WERI-Rb-1 (cell line): ENCODE results near the gene HDDC2.

Source experiments
- DNase-seq: peaks from one replicate; pipeline ENCODE4 v3.0.0-alpha.2; 2020
- H3K27ac ChIP-seq: fragments of 250-450 bp; sonication (Bioruptor Pico); 2 replicates; pipeline ENCODE4 v1.5.1; 2020; ENCODE audit warnings: mild to moderate bottlenecking, moderate library complexity
- H3K27me3 ChIP-seq: fragments of 250-450 bp; sonication (Bioruptor Pico); 2 replicates; pipeline ENCODE4 v1.5.1; 2021; ENCODE audit warnings: mild to moderate bottlenecking, low read depth, moderate library complexity; ENCODE audit not compliant: insufficient read depth, severe bottlenecking
- H3K36me3 ChIP-seq: fragments of 250-450 bp; sonication (Bioruptor Pico); 2 replicates; pipeline ENCODE4 v1.5.1; 2020; ENCODE audit warnings: mild to moderate bottlenecking, moderate library complexity
- H3K4me3 ChIP-seq: 2 replicates; pipeline ENCODE4 v1.5.1; 2011; ENCODE audit warnings: low read depth, mild to moderate bottlenecking, control low read depth, low read length
- H3K9me3 ChIP-seq: fragments of 250-450 bp; sonication (Bioruptor Pico); 2 replicates; pipeline ENCODE4 v1.5.1; 2021; ENCODE audit warnings: mild to moderate bottlenecking, moderate library complexity; ENCODE audit not compliant: severe bottlenecking
- CTCF ChIP-seq: IDR thresholded peaks from 2 replicates; pipeline ENCODE4 v1.5.1; 2011; ENCODE audit warnings: low read depth, mild to moderate bottlenecking, control low read depth, inconsistent platforms, low read length

HDDC2 gene

DNA sequence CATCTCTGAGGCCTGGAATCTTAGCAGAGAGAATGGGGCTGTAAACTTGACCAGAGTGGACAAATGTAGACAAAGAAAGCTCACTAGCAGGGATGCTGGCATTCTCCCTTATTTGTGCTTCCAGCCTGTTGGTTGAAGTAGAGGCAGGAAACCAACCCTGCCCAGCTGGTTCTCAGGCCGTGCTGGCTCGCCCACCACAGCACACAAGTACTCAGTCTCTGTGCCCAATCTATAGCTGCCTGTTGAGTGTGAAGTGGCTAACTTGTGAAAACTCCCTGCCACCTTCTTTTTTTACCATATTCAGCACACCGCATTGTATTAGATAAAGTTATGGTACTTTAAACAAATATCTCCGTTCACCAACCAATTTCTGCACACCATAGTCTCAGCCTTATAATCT, 37.3 kb downstream of the HDDC2 start:
- Histone ChIP-seq H3K4me3 (no peak overlapping the region), H3K36me3 (no peaks in the 10 kb centered on the region), H3K27me3 (no peaks in the 10 kb centered on the region), H3K9me3 (no peaks in the 10 kb centered on the region), H3K27ac (no peak overlapping the region)
- no peak for DNase-seq
- no peak for TF ChIP-seq CTCF

DNA sequence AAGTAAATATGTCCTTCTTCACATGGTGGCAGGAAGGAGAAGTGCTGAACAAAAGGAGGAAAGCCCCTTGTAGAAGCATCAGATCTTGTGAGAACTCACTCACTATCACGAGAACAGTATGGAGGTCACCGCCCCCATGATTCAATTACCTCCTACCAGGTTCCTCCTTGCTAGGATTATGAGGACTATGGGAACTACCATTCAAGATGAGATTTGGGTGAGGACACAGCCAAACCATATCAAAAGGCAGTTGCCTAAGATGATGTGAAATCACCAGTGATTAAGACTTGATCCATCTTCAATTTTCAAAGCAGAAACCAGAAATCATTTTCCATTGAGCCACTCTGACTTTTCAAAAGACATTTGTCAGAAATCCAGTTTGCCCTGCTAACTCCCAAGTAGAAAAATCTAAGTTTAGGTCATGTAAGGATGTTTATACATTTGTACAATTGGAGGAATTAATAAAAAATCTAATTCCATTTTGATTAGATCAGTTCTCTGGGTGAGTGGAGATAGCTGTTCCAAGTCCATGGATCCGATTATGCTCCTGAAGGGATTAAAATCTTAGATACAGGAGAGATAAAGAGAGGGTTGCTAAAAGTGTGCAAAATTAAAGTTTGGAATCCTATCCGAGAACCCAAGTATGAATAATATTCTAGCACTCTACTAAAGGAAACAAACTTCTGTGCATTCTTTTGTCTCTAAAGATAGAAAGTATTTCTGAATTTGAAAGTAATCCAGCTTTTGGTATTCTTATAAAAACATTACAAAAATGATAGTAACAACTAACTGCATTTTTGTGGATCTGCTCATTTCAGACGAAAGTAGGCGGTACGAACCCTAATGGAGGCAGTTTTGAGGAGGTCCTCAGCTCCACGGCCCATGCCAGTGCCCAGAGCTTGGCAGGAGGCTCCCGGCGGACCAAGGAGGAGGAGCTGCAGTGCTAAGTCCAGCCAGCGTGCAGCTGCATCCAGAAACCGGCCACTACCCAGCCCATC, 39.5 kb downstream of the HDDC2 start:
- H3K27ac ChIP-seq: no peak overlapping the region
- no peaks in the 10 kb centered on the region for H3K9me3 ChIP-seq
- no peak for DNase-seq

DNA sequence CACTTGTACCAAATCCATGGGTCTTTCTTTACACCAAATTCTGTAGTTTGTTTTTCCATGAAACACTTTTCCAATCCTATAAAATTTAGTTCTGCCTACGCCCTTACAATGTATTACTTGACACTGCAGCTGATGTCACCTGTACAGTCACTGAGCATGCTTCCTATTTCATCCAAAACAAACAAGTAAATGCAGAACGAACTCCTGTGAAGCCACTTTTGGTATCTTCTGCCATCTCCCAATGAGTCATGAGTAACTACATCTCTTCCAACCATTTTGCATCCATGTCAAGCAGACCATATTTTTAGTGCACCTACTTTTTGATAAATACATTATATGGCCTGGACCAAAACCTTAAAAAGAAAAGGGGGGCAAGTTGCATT, 42.4 kb downstream of the HDDC2 start:
- Histone ChIP-seq H3K9me3 (no peaks in the 10 kb centered on the region), H3K27ac (no peak overlapping the region), H3K4me3 (no peak overlapping the region), H3K36me3 (no peaks in the 10 kb centered on the region), H3K27me3 (no peaks in the 10 kb centered on the region)
- no peak for TF ChIP-seq CTCF
- no peak for DNase-seq

More for the DNA sequence above, 39.5 kb downstream of the HDDC2 start:
- Histone ChIP-seq H3K27me3 (no peaks in the 10 kb centered on the region), H3K36me3 (no peaks in the 10 kb centered on the region), H3K4me3 (no peak overlapping the region)
- no peak for TF ChIP-seq CTCF

- no peaks in the 10 kb centered on the region for H3K9me3 ChIP-seq
- no peaks in the 10 kb centered on the region for H3K36me3 ChIP-seq
- TF ChIP-seq CTCF: no peak
- no peak overlapping the region for H3K27ac ChIP-seq
- no peak for DNase-seq
- no peak overlapping the region for H3K4me3 ChIP-seq
- H3K27me3 ChIP-seq: no peaks in the 10 kb centered on the region
Measured at GRCh38 chr6:125258651-125259353, 43.0 kb downstream of the HDDC2 start.

DNA sequence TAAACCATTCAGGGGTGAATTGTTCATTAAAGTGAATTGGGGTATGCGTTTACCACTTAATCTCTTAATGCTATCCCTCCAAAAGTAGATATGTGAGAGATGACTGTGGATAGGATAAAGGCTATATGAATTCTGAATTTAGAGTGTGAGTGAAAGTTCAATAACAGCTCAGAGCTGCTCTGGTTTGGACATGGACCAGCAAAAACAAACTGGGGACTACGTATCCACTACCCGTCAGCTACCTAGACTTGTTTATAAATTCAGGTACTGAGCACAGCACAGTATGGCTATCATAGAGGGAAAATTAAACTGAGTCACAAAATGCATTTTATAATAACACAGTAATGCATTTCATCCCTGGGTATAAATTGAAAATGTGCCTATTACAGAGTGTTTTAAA, 44.4 kb downstream of the HDDC2 start:
- no peaks in the 10 kb centered on the region for H3K27me3 ChIP-seq
- H3K4me3 ChIP-seq: no peak overlapping the region
- TF ChIP-seq CTCF: no peak
- H3K27ac ChIP-seq: no peak overlapping the region
- H3K36me3 ChIP-seq: no peaks in the 10 kb centered on the region
- no peak for DNase-seq
- H3K9me3 ChIP-seq: no peaks in the 10 kb centered on the region
